Testis (tissue), 2 donors: ENCODE measurements around the gene POLR3E.

Source experiments
- CTCF ChIP-seq, 3 experiments: fragments of 450-650 bp in 2 of 3; fragments of 200-600 bp in 1 of 3; sonication (generic) in 1 of 3; IDR thresholded peaks; one replicate each; pipeline ENCODE4 v1.5.1; 2016 to 2019; ENCODE audit warnings: antibody characterized with exemption in 3 of 3, mild to moderate bottlenecking in 2 of 3, moderate library complexity in 1 of 3
- POLR2A ChIP-seq: fragments of 450-650 bp; IDR thresholded peaks from one replicate; pipeline ENCODE4 v1.6.1; 2017; ENCODE audit warnings: antibody characterized with exemption, mild to moderate bottlenecking, moderate library complexity

- no peak for TF ChIP-seq CTCF (IDR thresholded peaks at IDR 0.05)
- TF ChIP-seq POLR2A: no peak
Measured at GRCh38 chr16:22383827-22384226, 86.6 kb downstream of the POLR3E start.
